Upper lobe of right lung (tissue), 1 donor: Measurements from ENCODE around the gene SUSD6. TPM values are rescaled to one million over a fixed set of nuclear protein-coding genes. Genes with fewer than 3 reads are reported as not detected.

Experiments used
- ATAC-seq: fragments of 200-7000 bp; cut with Tn5 transposase; one replicate; pipeline ENCODE4 v1.9.1; 2020; ENCODE audit warnings: mild to moderate bottlenecking, moderate library complexity
- DNase-seq: peaks from one replicate; pipeline ENCODE4 v3.0.0-alpha.2; 2020
- H3K27ac ChIP-seq: fragments of 200-600 bp; one replicate; pipeline ENCODE4 v1.8.0; 2022
- H3K27me3 ChIP-seq: fragments of 200-600 bp; one replicate; pipeline ENCODE4 v1.8.0; 2022; ENCODE audit warnings: mild to moderate bottlenecking
- H3K36me3 ChIP-seq: fragments of 200-600 bp; one replicate; pipeline ENCODE4 v1.8.0; 2022
- H3K4me1 ChIP-seq: fragments of 200-600 bp; one replicate; pipeline ENCODE4 v1.8.0; 2022
- H3K4me3 ChIP-seq: fragments of 200-600 bp; one replicate; pipeline ENCODE4 v1.8.0; 2022; ENCODE audit warnings: mild to moderate bottlenecking
- H3K9me3 ChIP-seq: fragments of 200-600 bp; one replicate; pipeline ENCODE4 v1.8.0; 2022
- intact Hi-C: fragments of 100-400 bp; cut with DNase I; formaldehyde crosslinking; loops from one replicate; pipeline ENCODE4 v1.11.0; 2022
- total RNA-seq: library from RNA; stranded (reverse); fragmentation: NEBNext Ultra II Directional; extraction: Animal tissue kit (Norgen Biotek cat#: 25700); gene quantifications from one replicate; pipeline ENCODE4 v1.2.1, GENCODE V29; 2021
- TF ChIP-seq, protein P1 (sequence below): fragments of 200-600 bp; IDR thresholded peaks from one replicate; pipeline ENCODE4 v1.8.0; 2022; ENCODE audit warnings: antibody characterized with exemption
- donor health status: DM: no; HTN: yes; CAD: no; lungs with severe emphysema.

The SUSD6 gene
- total RNA-seq, 1 donor from 2014 or later, result 87.5 TPM

DNA sequence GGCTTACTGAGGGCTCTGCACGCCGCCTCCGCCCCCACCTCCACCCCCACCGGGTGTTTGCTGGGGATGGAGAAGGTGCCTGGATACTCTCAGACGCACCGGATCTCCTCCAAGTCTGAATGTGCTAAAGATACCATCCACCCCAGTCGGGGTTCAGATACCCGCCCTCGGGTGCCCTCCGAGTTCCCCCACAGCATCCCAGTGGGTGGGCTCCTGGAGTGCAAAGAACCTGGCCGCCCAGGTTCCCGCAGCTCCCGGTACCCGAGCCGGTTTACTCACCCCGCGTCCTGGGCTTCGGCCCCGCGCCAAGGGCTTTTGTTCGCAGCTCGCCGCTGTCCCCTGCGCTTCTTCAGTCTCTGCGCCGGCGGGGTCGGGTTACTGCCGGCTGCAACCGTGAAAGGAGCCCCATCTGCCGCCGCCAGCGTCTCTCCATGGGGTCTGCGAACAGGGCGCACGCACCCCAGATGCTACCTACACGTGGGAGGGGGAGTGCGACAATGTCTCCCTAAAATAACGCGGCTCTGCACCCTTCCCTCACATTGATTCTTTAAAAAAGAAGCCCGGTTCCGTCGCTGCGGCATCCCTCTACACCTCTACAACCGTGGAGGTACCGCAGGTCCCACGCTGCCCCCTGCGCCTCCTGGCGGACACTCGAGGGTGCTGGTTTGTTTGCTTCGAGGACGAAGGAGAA, 37.0 kb upstream of the SUSD6 start, which contains the start of gene CCDC177:
Gene CCDC177, minus strand, starts transcription at position 609 of the 691 bp plus-strand sequence. CDS start 1,249 bp downstream, outside the sequence.
- ATAC-seq (peak; percentile 79), DNase-seq (peak; percentile 85)
- peaks cover 30% of the 10 kb centered on the region for H3K4me1 ChIP-seq
- intact Hi-C loops, result no loop called here
- H3K27me3 ChIP-seq, result peaks cover 74% of the 10 kb centered on the region
- no peaks in the 10 kb centered on the region for H3K36me3 ChIP-seq
- no peak within 1 kb of the TSS for H3K27ac ChIP-seq
- no peaks in the 10 kb centered on the region for H3K9me3 ChIP-seq
- TF ChIP-seq, protein P1, sequence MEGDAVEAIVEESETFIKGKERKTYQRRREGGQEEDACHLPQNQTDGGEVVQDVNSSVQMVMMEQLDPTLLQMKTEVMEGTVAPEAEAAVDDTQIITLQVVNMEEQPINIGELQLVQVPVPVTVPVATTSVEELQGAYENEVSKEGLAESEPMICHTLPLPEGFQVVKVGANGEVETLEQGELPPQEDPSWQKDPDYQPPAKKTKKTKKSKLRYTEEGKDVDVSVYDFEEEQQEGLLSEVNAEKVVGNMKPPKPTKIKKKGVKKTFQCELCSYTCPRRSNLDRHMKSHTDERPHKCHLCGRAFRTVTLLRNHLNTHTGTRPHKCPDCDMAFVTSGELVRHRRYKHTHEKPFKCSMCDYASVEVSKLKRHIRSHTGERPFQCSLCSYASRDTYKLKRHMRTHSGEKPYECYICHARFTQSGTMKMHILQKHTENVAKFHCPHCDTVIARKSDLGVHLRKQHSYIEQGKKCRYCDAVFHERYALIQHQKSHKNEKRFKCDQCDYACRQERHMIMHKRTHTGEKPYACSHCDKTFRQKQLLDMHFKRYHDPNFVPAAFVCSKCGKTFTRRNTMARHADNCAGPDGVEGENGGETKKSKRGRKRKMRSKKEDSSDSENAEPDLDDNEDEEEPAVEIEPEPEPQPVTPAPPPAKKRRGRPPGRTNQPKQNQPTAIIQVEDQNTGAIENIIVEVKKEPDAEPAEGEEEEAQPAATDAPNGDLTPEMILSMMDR, result peak; percentile 88
- peak within 1 kb of the TSS; percentile 21 for H3K4me3 ChIP-seq

DNA sequence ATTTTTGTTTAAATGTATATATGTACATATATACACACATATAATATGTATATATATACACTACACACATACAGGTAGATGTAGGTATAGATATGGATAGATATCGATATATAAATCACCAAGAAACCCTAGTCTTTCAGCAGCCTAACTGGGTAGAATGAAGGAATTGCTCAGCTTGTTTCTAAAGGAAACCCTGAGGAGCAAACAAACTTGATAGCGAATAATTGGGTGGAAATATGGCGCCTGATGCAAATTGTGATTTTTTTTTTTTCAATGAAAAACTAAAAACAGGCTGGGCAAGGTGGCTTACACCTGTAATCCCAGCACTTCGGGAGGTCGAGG, 36.5 kb upstream of the SUSD6 start:
- peaks cover 69% of the 10 kb centered on the region for H3K27me3 ChIP-seq
- H3K4me1 ChIP-seq, result peaks cover 30% of the 10 kb centered on the region
- TF ChIP-seq, protein P1, result no peak
- intact Hi-C loops, result no loop called here
- H3K27ac ChIP-seq, result no peak overlapping the region
- no peaks in the 10 kb centered on the region for H3K36me3 ChIP-seq
- no peak for DNase-seq
- no peaks in the 10 kb centered on the region for H3K9me3 ChIP-seq
- H3K4me3 ChIP-seq, result peak overlapping the region; percentile 21
- no peak for ATAC-seq

DNA sequence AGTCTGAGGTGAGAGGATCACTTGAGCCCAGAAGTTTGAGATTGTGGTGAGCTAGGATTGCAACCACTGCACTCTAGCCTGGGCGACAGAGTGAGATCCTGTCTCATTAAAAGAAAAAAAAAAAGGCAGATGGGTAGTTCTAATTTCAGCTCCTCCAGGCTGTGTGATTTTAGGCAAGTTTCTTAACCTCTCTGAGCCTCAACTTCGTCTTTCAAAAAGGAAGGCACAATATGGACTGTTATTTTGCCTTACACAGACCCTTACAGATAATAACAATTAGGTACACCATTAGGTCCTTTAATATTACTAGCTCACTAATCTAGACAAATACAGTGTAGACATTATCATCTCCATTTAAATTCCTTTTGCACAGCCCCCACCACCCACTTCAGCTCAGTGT, 31.9 kb upstream of the SUSD6 start:
- no peak for DNase-seq
- no peaks in the 10 kb centered on the region for H3K36me3 ChIP-seq
- intact Hi-C loops, result no loop called here
- H3K27me3 ChIP-seq, result peaks cover 24% of the 10 kb centered on the region
- peaks cover 6% of the 10 kb centered on the region for H3K4me1 ChIP-seq
- H3K27ac ChIP-seq, result no peak overlapping the region
- no peak overlapping the region for H3K4me3 ChIP-seq
- TF ChIP-seq, protein P1, result no peak
- ATAC-seq, result no peak
- no peaks in the 10 kb centered on the region for H3K9me3 ChIP-seq

- Histone ChIP-seq H3K4me3 (no peak overlapping the region), H3K4me1 (peaks cover 2% of the 10 kb centered on the region), H3K36me3 (no peaks in the 10 kb centered on the region), H3K9me3 (no peaks in the 10 kb centered on the region), H3K27me3 (peaks cover 21% of the 10 kb centered on the region), H3K27ac (no peak overlapping the region)
- intact Hi-C loops, result no loop called here
- peak; percentile 68 for ATAC-seq
- TF ChIP-seq, protein P1, result peak; percentile 41
- DNase-seq, result no peak
These were observed 31.3 kb upstream of the SUSD6 start for GRCh38 chr14:69580009-69580577.

DNA sequence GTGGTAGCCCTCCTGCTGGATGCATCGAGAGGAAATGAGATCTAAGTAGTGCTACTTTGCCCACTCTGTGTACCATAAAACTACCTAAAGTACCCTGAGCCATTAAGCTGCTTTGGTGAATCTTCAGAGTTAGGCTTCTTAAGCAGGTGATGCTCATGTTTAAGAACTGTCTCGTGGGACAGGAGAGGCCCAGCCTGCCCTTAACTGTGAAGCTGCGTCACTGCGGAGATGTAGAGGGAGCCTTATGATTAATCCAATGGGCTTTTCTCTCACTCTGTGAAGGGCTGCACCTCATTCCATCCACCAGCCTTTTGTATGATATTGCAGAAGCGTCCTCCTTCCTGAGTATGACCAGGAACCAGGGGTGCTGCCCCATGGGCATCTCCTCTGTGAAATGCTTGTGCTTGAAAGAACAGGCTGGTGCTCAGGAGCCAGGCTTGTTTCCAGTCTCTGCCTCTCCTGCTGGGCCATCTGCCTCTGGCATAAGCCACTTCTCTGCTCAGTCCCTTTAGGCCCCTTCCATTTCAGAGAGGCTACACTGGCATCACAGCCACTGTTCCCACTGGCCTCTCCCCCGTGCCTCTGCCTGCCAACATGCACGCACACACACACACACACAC, 30.0 kb upstream of the SUSD6 start:
- no peak for ATAC-seq
- intact Hi-C loops, result no loop called here

More for the DNA sequence above, 30.0 kb upstream of the SUSD6 start:
- Histone ChIP-seq H3K36me3 (no peaks in the 10 kb centered on the region), H3K9me3 (no peaks in the 10 kb centered on the region), H3K27me3 (peaks cover 7% of the 10 kb centered on the region), H3K4me3 (no peak overlapping the region), H3K27ac (no peak overlapping the region), H3K4me1 (peaks cover 10% of the 10 kb centered on the region)
- DNase-seq, result no peak
- TF ChIP-seq, protein P1, result no peak
